ENCODE measurements around the gene SLC24A5. TPM values are rescaled to one million over a fixed set of nuclear protein-coding genes. Genes with fewer than 3 reads are reported as not detected.

Gene SLC24A5
- total and polyA plus RNA-seq, 2 of the 4 experiments (the other 2 are of a cell fraction), result not detected

GRCh38 chr15:48077616-48078184, 43.1 kb upstream of the SLC24A5 start:
- Histone ChIP-seq H3K36me3 (ENCODE audit: control insufficient read depth, insufficient read depth, low read length) (no peaks in the 10 kb centered on the region), H3K4me3 (ENCODE audit: insufficient read depth, low read depth, low read length) (no peak overlapping the region), H4K91ac (ENCODE audit: insufficient read depth, low read depth, low read length) (no peak overlapping the region), H2BK15ac (ENCODE audit: low read depth, low read length) (no peak overlapping the region), H4K20me1 (ENCODE audit: insufficient read depth, low read length) (no peaks in the 10 kb centered on the region), H3K4me2 (ENCODE audit: low read depth, low read length) (no peak overlapping the region), H3K79me1 (ENCODE audit: low read depth in 1 of 2, low read length in 2 of 2) (no peaks in the 10 kb centered on the region), H3K9ac (ENCODE audit: low read depth, low read length) (no peak overlapping the region), H2AFZ (replicated peaks; ENCODE audit: low read length, poor library complexity) (no peak overlapping the region), H3K23ac (ENCODE audit: low read depth, low read length) (no peak overlapping the region), H3K14ac (replicated peaks; ENCODE audit: low read depth, low read length) (no peak overlapping the region), H3K27ac (ENCODE audit: insufficient read depth, low read length) (no peak overlapping the region), H3K27me3 (ENCODE audit: control insufficient read depth, insufficient read depth, low read length) (peaks cover 16% of the 10 kb centered on the region), H3K18ac (ENCODE audit: low read depth, low read length) (no peak overlapping the region), H2AK5ac (ENCODE audit: low read depth, low read length) (no peak overlapping the region), H4K5ac (ENCODE audit: low read depth, low read length) (no peak overlapping the region), H2BK5ac (ENCODE audit: low read depth, low read length, poor library complexity, severe bottlenecking) (no peak overlapping the region), H3K56ac (ENCODE audit: extremely low read depth, insufficient read depth, low read length) (no peak overlapping the region), H3K9me1 (ENCODE audit: insufficient read depth, low read length) (no peaks in the 10 kb centered on the region), H2BK120ac (ENCODE audit: low read depth, low read length) (no peak overlapping the region), H2AK9ac (replicated peaks; ENCODE audit: low read depth, low read length, poor library complexity) (no peak overlapping the region), H3K9me3 (ENCODE audit: control insufficient read depth, insufficient read depth, low read length) (no peaks in the 10 kb centered on the region), H4K8ac (ENCODE audit: low read depth in 2 of 2, low read length in 2 of 2) (no peak overlapping the region), H3K4me1 (ENCODE audit: control insufficient read depth, insufficient read depth, low read length) (no peaks in the 10 kb centered on the region), H3K4ac (ENCODE audit: low read depth, low read length) (no peak overlapping the region), H2BK20ac (ENCODE audit: low read depth, low read length) (no peak overlapping the region)
- in situ Hi-C loops (cut with MboI; ENCODE audit: low sequenced_read_pairs), result no loop called here
- BruUV-seq (replicated peaks), result no TSS peak
- DNase-seq (no peak), ATAC-seq (ENCODE audit: low read depth) (no peak)
- dilution Hi-C loops (cut with HindIII; ENCODE audit: low sequenced_read_pairs, unreplicated experiment), result no loop called here
- intact Hi-C loops (cut with micrococcal nuclease), result no loop called here
- WGBS, 2 experiments (ENCODE audit: extremely low coverage in 2 of 2, insufficient read length in 1 of 2), result no CpG with 5 or more reads among the region's 1 CpG
- TF ChIP-seq FOS (IDR thresholded peaks at IDR 0.05; ENCODE audit: low read depth, low read length) (no peak), MAFK (IDR thresholded peaks at IDR 0.05; ENCODE audit: low read depth, low read length) (peak; percentile 96)
- CTCF ChIA-PET, result no interaction called here
- POLR2A ChIA-PET (ENCODE audit: unreplicated experiment), result no interaction called here
